Left ventricle myocardium inferior (tissue), 1 donor: ENCODE data around the gene IL6ST. TPM values are rescaled to one million over a fixed set of nuclear protein-coding genes. Genes with fewer than 3 reads are reported as not detected.

Experiments
- DNase-seq: peaks from one replicate; pipeline ENCODE4 v3.0.0-alpha.2; 2020
- H3K27ac ChIP-seq: fragments of 200-600 bp; replicated peaks from 2 replicates; pipeline ENCODE4 v1.8.0; 2021
- H3K27me3 ChIP-seq: fragments of 200-600 bp; 2 replicates; pipeline ENCODE4 v1.8.0; 2021; ENCODE audit warnings: low read depth
- H3K36me3 ChIP-seq: fragments of 200-600 bp; 2 replicates; pipeline ENCODE4 v1.8.0; 2021
- H3K4me1 ChIP-seq: fragments of 200-600 bp; 2 replicates; pipeline ENCODE4 v1.8.0; 2021
- H3K4me3 ChIP-seq: fragments of 200-600 bp; 2 replicates; pipeline ENCODE4 v1.8.0; 2021; ENCODE audit warnings: mild to moderate bottlenecking, moderate library complexity
- H3K9me3 ChIP-seq: fragments of 200-600 bp; replicated peaks from 2 replicates; pipeline ENCODE4 v1.8.0; 2021
- CTCF ChIP-seq: fragments of 200-600 bp; IDR thresholded peaks from 2 replicates; pipeline ENCODE4 v1.8.0; 2021; ENCODE audit warnings: antibody characterized with exemption, mild to moderate bottlenecking, borderline replicate concordance
- intact Hi-C: fragments of 100-400 bp; cut with micrococcal nuclease; formaldehyde crosslinking; loops from one replicate; pipeline ENCODE4 v1.11.0; 2022
- total RNA-seq: library from RNA; stranded (reverse); fragmentation: NEBNext Ultra II Directional; extraction: Animal tissue kit (Norgen Biotek cat#: 25700); gene quantifications from one replicate; pipeline ENCODE4 v1.2.1, GENCODE V29; 2021
- donor health status: DM: no; HTN: yes; CAD: no; lungs with severe emphysema.

IL6ST gene
- total RNA-seq, 1 donor from 2014 or later: 125 TPM

GRCh38 chr5:55897905-55898304, 96.9 kb downstream of the IL6ST start:
- intact Hi-C loops: no loop called here
- Histone ChIP-seq H3K4me3 (no peak overlapping the region), H3K36me3 (no peaks in the 10 kb centered on the region)

GRCh38 chr5:55897206-55897894, 97.4 kb downstream of the IL6ST start:
- no peak for DNase-seq
- Histone ChIP-seq H3K27ac (no peak overlapping the region), H3K36me3 (no peaks in the 10 kb centered on the region), H3K4me1 (no peaks in the 10 kb centered on the region), H3K4me3 (no peak overlapping the region), H3K27me3 (peaks cover 6% of the 10 kb centered on the region), H3K9me3 (no peaks in the 10 kb centered on the region)
- intact Hi-C loops: no loop called here
- TF ChIP-seq CTCF: no peak

More at GRCh38 chr5:55897905-55898304, 96.9 kb downstream of the IL6ST start:
- Histone ChIP-seq H3K27ac (no peak overlapping the region), H3K9me3 (no peaks in the 10 kb centered on the region), H3K27me3 (peaks cover 6% of the 10 kb centered on the region), H3K4me1 (no peaks in the 10 kb centered on the region)
- peak; percentile 43 for DNase-seq
- no peak for TF ChIP-seq CTCF

- no peaks in the 10 kb centered on the region for H3K9me3 ChIP-seq
- H3K27ac ChIP-seq: no peak overlapping the region
- no peaks in the 10 kb centered on the region for H3K36me3 ChIP-seq
- TF ChIP-seq CTCF: no peak
- H3K4me1 ChIP-seq: no peaks in the 10 kb centered on the region
- H3K27me3 ChIP-seq: peaks cover 6% of the 10 kb centered on the region
- no peak overlapping the region for H3K4me3 ChIP-seq
- intact Hi-C loops: no loop called here
- no peak for DNase-seq
Measured at GRCh38 chr5:55896663-55897062, 98.1 kb downstream of the IL6ST start.

GRCh38 chr5:55896238-55896637, 98.5 kb downstream of the IL6ST start:
- DNase-seq: no peak
- H3K36me3 ChIP-seq: no peaks in the 10 kb centered on the region
- H3K27me3 ChIP-seq: peaks cover 6% of the 10 kb centered on the region
- H3K9me3 ChIP-seq: peaks cover 3% of the 10 kb centered on the region
- no peak for TF ChIP-seq CTCF
- intact Hi-C loops: no loop called here
- no peaks in the 10 kb centered on the region for H3K4me1 ChIP-seq
- no peak overlapping the region for H3K4me3 ChIP-seq
- H3K27ac ChIP-seq: no peak overlapping the region

- Histone ChIP-seq H3K27me3 (peaks cover 6% of the 10 kb centered on the region), H3K4me3 (no peak overlapping the region), H3K4me1 (no peaks in the 10 kb centered on the region), H3K27ac (no peak overlapping the region), H3K36me3 (no peaks in the 10 kb centered on the region), H3K9me3 (peaks cover 5% of the 10 kb centered on the region)
- intact Hi-C loops: no loop called here
- TF ChIP-seq CTCF: no peak
- DNase-seq: no peak
Measured at GRCh38 chr5:55895346-55895745, 99.4 kb downstream of the IL6ST start.
